NCI-H345 treated with DMSO at 0.1 percent for 48 hours (cell line): ENCODE data around the gene RPLP1.
"Not testable (repeated sequence)": the region's sequence is repeated elsewhere in the genome, so short reads cannot be mapped to it uniquely, and the experiment has no call there.

Source experiments
- DNase-seq: peaks from one replicate; lab custom pipeline; 2025; ENCODE audit not compliant: unreplicated experiment; lab: John Stamatoyannopoulos, UW

RPLP1 gene

DNA sequence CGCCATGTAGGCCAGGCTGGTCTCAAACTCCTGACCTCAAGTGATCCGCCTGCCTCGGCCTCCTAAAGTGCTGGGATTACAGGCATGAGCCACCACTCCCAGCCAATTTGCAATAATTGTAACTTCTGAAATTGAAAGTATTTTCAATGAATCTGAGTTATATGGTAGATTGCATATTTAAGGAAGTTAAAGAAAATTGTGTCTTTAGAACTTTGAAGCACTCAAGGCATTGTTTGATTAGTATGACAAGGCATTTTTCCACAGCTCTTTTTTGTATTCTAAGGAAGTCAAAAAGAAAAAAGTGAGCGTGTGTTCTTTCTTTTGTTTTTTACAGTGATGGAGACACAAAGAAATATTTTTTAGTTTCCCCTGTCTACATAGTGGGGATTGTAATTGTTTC is 15.7 kb upstream of the RPLP1 start:
- no peak for DNase-seq

DNA sequence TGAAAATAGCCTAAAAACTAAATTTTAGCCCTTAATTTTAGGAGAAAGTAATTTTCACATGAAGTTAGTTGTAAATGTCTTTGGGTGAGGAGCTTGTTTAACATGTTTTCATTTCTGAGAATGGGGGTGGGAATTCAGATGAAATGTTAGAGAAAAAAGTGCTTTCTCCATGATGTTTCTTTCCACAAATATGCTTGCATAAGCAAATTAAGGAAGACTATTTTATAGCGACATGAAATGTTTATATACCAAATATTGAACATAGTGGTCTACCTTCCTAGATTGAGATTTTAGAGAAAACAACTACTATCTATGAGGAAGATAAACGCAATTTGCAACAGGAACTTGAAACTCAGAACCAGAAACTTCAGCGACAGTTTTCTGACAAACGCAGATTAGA is 13.0 kb upstream of the RPLP1 start:
- no peak for DNase-seq

DNA sequence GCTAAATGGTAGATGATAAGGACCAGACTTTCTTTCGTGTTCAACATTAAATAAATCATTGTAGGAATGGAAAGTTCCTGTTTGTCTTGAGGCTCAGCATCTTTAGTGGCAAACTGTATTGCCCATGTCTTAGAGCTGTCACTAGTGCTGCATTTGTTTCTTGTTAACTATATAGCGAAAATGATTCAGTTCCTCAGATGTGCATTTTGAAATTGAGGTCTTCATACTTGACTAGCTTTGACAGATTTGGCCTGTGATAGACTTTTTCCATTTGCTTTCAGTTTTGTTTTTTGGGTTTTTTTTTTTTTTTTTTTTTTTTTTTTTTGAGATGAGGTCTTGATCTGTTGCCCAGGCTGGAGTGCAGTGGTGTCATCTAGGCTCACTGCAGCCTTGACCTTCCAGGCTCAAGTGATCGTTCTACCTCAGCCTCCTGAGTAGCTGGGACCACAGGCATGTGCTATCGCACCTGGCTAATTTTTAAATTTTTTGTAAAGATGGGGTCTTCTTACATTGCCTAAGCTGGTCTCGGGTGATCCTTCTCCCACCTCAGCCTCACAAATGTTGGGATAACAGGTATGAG is 9.5 kb upstream of the RPLP1 start:
- no peak for DNase-seq

DNA sequence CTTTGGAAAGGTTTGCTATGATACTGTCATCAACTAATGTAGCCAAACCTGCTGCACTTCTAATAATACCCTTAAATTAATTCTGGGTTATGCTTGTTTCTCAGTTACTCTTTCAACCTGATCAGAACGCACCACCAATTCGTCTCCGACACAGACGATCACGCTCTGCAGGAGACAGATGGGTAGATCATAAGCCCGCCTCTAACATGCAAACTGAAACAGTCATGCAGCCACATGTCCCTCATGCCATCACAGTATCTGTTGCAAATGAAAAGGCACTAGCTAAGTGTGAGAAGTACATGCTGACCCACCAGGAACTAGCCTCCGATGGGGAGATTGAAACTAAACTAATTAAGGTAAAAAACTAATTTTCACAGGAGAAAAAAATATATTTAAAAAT is 7.9 kb upstream of the RPLP1 start:
- DNase-seq = no peak

DNA sequence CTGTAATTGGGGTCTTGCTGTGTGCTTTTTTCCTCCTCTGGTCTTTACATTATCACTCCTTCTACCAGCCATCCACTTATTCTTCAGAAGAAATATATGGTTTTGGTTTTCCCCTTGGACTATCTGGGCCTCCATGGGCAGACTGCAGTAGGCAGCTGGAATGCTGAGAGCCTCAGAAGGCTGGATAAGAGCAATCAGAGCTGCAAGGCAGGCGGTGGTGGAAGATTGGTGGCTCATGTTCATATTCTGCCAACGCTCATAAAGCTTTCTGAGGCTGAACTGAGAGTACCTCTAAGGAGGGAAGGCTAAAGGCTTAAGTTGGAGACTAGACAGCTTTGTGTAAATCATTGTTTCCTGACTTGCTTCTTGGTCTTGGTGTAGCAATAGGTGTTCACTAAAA is 5.7 kb upstream of the RPLP1 start:
- DNase-seq = no peak

DNA sequence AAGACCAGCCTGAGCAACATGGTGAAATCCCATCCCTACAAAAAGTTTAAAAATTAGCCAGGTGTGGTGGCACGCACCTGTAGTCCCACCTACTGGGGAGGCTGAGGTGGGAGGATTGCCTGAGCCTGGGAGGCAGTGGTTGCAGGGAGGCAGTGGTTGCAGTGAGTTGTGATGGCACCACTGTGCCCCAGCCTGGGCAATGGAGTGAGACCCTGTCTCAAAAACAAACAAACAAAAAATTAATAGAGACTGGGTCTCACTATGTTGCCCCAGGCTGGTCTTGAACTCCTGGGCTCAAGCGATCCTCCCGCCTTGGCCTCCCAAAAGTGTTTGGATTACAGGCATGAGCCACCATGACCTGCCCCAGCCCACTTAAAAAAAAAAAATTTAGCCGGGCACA is 2.4 kb upstream of the RPLP1 start:
- not testable (repeated sequence) for DNase-seq

DNA sequence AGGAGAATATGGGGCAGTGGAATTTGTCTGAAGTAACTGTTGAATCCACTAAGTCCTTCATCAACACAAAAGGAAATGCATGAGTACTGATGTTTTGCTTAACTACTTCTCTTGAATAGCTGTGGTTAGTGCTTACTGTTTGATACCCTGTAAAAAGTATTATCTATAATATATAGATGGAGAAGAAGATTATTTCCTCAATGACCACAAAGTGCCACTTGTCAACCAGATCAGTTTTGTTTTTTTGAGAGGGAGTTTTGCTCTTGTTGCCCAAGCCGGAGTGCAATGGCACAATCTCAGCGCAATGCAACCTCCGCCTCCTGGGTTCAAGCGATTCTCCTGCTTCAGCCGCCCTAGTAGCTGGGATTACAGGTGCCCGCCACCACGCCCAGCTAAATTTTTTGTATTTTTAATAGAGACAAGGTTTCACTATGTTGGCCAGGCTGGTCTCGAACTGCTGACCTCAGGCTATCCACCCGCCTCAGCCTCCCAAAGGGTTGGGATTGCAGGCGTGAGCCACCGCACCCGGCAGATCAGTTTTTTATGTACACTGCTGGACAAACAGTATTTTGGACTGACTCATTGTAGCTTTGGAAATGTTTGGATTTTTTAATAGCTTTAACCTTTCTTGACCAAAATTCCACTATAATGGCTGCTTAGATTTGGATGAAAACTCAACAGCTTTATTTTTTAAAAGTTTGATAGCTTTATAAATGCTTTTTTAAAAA is 1.5 kb upstream of the RPLP1 start:
- DNase-seq = no peak

DNA sequence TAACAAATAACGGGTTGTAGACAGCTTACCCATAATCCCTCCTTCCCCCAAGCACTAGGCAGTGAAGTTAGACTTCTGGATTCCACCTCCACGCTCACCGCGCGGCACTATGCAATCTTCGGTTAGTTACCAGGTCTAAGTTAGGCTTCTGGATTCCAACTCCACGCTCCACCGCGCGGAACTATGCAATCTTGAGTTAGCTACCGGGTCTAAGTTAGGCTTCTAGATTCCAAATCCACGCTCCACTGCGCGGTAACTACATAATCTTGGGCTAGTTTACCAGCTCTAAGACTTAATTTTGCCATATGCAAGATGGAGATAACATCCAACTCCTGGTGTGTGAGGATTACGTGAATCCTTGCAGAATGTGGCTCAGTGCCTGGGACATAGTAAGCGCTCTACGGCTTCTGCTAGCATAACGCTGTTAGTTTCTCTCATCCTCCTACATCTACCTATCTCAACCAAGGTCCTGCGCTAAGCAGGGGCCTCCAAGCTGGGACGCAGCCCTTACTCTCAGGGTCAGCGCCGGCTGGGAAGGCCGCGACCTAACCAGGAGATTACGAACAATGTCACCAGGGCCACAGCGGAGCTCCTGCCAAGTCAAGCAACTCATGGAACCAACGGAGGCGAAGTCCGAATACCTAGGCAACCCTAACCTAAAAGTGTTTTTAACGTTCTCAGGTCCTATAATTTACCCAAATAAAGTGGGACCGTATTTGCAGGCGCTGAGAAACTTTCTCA is 497 bp upstream of the RPLP1 start:
- DNase-seq = no peak

DNA sequence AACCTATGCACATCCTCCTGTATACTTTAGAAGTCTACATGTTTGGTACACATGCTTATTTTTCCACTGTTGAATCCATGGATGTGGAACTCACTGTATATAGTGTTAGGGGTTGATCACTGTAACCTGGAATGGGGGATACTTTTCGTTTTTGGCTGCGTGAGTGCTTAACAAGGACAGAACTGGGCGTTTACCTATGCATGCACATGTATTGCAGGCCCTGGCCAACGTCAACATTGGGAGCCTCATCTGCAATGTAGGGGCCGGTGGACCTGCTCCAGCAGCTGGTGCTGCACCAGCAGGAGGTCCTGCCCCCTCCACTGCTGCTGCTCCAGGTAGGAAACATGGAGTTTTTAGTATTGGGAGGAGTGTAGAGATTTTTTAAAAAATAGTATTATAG is 2.3 kb downstream of the RPLP1 start:
- DNase-seq = no peak

DNA sequence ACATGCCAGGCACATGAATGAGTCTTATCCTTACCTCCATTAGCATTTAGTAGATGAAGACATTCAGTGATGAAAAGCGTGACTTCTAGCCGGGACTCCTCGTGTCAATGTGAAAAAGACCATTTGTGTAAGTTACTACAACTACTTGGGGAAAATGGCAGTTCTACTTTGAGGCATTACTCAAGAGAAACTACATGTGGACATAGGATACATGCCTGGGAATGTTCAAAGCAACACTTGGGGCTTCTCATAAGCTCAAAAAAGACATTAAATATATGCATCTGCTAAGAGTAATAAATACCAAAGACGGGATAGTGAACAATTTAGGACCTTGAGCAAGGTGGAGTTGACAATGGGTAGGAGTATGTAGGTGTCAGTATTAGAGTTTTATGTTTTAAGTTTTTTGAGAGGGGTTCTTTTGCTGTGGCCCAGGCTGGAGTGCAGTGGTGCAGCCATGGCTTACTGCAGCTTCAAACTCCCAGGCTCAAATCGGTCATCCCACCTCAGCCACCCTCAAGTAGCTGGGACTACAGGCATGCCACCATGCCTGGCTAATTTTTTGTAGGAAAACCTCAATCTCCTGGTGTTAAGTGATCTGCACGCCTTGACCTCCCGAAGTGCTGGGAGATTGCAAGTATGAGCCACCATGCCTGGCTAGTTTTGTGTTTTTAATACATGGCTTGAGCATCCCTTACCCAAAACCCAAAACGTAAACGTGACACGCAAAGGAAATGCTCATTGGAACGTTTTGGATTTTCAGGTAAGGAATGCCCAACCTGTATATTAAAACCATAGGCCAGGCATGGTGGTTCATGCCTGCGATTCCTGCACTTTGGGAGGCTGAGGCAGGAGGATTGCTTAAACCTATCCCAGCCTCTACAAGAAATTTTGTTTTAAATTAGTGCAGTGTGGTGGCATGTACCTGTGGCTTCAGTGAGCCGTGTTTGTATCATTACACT is 3.9 kb downstream of the RPLP1 start:
- DNase-seq = no peak

DNA sequence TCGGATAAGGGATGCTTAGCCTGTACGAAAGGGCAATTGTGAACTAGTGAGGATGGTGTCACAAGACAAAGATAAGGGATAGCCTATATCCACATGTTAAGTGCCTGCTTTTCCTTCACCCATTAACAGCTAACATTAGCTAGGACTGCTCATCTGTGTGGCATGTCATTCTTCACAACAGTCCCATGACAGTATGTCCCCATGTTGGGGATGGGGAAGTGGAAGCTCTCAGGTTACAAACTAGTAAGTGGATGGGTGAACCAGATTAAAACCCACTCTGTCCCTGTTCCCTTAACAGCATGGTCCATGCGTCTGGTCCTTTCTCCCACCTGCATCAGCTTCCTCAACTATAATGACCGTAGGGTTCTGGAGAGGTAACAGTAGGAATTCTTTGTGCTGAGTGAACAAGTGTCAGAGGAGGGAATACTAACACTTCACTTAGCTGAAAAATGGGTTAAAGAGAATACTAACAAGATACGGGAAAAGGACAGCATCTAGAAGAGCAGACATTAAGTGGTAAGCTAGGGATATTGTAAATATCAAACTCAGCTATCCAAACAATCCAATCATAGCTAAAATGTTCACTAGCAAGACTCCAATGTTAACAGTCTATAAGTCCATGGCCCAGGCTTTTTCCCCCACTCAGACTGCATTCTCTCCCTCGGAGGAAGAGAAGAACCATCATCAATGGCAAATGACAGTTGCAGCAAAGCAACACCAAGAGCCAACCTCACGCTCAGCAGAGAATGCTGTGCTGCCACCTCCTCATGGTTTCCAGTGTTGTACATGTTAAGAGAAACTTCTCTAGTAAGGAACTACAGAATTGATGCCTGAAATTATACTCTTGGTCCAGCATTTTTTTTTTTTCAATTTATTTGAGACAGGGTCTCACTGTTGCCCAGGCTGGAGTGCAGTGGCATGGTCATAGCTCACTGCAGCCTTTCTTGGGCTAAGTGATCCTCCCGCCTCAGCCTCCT is 5.0 kb downstream of the RPLP1 start:
- DNase-seq = no peak

DNA sequence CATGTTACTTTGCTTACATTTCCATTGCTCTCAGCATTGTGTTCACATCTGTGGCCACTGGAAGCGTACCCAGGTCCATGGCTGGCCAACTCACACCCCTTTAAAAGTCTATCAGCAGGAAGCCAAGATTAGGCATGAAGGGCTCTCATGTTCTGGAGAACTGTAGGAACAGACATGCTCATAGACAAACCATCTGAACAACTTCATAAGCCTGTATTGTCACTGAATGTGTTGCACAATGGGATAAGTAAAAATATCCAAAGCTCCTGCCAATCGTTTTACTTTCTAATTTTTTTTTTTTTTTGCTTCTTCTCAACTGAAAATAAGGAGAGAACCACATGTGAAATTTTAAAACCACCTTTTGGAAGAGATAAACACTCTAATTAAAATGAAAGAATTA is 6.4 kb downstream of the RPLP1 start:
- DNase-seq = no peak

DNA sequence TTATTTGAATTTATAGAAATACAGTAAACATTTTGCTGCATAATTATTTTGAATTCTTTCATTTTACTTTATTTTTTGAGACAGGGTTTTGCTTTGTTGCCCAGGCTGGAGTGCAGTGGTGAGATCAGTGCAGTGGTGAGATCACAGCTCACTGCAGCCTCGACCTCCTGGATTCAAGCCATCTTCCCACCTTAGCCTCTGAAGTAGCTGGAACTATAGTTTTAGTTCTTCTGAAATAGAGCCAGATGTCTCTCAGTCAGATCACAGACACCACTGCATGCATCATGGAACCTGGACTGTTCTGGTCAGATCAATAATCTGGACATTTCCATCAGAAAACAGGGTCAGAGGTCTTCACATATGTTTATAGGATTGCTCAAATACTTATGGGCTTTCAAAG is 7.9 kb downstream of the RPLP1 start:
- DNase-seq = no peak

DNA sequence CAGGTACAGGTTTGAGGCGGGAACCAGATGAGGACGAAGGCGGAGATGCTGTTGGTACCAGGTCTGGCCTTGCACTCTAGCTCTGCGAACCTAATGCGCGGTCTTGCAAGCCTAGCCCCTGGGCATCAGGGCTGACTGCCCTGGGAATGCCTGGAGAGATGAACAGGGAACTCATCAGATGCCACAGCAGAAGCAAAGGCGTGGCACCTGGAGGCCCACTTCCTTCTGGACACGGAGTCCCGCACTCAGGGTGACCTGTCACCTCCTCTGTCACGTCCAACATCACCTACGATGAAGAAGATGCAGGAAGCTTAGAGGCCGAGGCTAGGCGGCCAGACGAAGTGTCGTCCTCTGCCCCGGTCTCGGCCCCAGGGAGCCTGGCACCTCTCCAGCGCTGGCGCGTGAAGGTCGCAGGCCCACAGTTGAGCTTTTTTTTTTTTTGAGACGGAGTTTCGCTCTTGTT is 9.4 kb downstream of the RPLP1 start:
- DNase-seq = no peak

DNA sequence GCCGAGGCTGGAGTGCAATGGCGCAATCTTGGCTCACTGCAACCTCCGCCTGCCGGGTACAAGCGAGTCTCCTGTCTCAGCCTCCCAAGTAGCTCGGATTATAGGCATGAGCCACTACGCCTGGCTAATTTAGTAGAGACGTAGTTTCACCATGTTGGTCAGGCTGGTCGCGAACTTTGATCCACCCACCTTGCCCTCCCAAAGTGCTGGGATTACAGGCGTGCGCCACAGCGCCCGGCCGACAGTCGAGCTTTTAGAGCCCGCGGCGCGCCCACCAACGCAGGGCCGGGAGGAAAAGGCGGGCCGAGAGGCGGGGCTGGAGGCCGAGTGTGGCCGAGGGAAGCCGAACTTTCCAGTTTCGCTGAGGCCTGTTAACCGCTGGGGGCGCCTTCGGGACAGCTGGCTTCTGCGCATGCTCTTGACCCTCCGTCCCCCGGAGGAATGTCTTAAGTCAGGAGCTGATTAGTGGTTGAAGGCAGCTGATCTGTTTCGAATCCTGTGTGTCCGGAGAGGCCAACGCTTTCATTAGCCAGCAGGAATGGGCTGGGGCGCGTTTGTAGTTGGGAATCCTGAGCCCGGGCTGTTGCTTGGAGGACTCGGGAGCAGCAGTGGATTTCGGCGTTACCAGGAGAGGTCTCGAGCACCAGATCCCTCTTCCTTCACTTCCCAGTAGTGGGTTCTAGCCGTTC is 10.0 kb downstream of the RPLP1 start:
- DNase-seq = peak; percentile 81

DNA sequence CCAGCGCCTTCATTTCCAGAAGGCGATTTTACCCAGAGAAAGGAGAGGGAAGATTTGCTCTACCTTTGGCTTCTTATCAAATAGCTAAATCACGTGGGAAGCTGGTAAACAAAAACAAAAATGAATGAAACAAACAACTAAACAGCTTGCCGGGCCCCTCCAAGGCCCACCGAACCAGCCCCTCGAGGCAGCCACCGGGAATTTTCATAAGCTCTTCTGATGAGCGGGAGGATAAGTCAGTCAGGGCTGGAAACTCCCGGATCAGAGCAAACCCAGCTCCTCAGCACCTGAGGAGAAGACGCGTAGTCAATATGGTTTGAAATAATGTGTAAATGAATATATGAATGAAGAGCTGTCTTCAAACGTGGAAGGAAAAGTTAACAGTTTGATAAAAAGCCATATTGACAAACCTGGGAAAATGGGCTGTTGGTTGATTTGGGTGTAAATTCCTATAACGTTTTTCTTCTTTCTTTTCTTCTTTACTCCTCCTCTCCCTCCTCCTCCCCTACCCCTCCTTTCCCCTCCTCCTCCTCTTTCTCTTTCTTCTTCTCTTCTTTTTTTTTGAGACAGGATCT is 10.7 kb downstream of the RPLP1 start:
- no peak for DNase-seq

DNA sequence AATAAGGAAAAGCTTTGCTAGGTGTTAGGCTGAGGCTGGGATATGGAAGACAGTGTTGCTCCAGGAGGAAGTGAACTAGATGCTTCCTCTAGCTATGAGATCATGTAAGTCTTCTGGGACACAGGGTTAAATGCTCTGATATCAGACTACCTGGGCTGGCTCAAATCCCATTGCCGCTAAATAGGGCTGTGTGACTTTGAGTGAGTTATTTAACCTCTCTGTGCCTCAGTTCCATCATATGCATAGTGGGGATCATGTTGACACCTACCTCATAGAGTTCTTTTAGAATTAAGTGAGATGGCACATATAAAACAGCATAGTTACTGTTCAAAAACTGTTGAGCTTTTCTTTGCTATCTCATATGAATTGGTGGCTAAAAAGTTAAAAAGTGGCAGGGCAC is 12.6 kb downstream of the RPLP1 start:
- DNase-seq = no peak

DNA sequence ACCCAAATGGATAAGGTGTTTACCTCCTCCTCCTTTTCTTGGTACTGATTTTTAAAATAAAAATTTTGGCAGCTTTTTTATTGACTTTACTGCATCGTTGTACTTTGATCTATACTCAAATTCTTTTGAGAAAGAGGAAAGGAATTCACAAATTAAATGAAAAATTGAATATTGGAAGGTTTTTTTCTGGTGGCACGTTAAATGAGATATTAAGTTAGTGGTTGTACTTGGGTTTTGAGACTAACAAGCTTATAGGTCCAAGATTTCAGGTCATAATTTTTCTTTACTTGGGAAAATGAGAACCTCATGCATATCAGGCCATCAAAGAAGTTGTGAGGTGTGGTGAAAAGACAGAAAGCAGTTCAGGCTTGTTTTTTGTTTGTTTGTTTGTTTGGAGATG is 14.1 kb downstream of the RPLP1 start:
- no peak for DNase-seq

DNA sequence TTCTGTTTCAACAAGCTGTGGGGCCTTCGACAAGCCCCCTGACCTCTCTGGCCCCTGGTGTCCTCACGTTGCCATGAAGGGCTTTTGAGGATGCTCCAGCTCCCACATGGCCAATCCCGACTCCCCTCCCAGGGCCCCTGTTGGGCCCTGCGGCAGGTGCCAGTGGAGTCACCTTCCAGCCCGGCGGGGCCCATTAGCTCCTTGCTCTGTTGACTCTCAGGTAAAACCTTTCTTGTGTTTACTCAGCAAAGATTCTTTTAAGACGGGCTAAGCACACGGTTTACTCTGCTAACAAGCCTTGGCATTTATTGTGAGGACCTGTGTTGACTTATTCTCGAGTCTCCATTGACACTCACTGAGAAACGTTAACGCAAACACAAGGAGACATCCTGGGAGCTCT is 15.0 kb downstream of the RPLP1 start:
- DNase-seq = no peak
